Activated CD4-positive, alpha-beta T cell treated with anti-CD3 and anti-CD28 coated beads, Interleukin-2, amount 50 U/mL, for 48 hours (primary cell): Measurements from ENCODE around the gene ITGA11.
A peak's percentile ranks its signal among the peaks of the same experiment; 100 is the strongest.

Source experiments
- DNase-seq, 2 experiments: peaks; one replicate each; pipeline ENCODE4 v3.0.0-alpha.2; 2020

ITGA11 gene

GRCh38 chr15:68372291-68372811 is 59.6 kb downstream of the ITGA11 start:
- DNase-seq = no peak

DNA sequence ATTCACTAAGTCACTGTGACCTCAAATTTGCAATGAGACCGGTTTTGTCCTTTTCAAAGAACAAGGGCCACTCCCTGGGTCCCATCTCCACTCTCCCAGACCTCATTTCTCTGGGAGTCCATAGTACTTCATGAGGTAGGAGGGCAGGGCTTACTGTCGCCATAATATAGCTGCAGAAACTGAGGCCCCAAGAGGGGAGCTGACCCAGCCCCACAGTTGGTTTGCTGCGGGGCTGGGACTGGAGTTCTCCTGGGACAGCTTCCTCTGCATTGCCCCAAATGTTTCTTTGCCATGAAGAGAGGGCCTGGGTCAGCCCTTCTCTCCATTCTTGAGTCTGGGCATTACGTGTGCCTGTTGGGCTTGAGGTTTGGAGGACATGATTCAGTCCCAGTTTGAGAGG is 60.1 kb downstream of the ITGA11 start:
- no peak for DNase-seq

GRCh38 chr15:68371160-68371559 is 60.8 kb downstream of the ITGA11 start:
- no peak for DNase-seq

GRCh38 chr15:68370768-68371151 is 61.2 kb downstream of the ITGA11 start:
- no peak for DNase-seq

DNA sequence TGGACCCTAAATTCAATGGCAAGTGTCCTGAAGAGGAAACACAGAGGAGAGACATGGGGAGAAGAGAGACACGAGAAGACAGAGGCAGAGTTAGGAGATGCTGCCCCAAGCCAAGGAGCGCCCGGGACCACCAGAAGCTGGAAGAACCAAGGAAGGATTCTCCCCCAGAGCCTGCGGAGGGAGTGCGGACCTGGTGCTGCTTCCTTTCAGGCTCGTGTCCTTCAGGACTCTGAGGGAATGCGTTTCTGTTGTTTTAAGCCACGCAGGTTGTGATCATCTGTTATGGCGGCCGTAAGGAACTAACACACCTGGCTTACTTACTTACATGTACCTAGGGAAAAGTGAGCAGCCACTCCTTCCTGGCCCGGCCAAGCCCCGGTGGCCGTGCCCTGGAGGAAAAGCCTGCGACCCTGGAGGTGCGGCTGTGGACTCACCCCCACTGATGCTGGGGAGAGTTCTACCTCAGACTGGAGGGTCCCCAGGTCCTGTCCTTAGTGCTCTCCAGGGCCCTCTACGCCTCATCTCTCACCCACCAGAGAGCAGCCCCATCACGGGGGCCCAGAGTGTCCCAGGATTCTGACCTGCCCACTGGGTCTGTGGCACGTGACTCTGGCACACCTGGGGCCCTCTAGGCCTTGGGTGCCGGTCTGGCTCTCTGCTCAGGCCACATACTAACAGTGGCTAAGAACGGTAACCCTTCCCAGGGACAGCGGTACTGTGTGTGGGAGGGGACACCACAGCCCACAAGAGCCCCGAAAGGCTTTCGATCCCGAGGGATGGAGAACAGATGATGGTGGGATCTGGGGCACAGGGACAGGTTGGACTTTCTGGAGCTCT is 61.8 kb downstream of the ITGA11 start:
- DNase-seq = no peak

- DNase-seq = no peak
Measured at GRCh38 chr15:68368731-68369435, 63.1 kb downstream of the ITGA11 start.

DNA sequence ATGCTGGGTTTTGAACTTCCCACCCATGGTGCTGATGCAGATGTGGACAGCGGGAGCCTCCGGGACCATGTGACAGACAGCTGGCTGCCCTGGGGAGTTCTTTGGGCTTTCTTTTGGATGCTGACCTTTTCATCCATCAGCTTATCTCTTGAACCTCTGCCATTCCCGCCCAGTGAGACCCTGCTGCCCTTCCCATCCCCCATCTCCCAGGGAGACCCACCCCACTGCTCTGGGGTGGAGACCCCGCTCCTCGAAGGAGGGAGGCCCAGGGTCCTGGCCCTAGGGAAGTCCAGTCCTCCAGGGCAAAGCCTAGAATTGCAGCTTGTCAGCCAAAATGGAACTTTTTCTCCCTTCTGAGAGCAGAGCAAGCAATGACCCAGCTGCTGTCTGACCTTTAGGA is 64.0 kb downstream of the ITGA11 start:
- no peak for DNase-seq

DNA sequence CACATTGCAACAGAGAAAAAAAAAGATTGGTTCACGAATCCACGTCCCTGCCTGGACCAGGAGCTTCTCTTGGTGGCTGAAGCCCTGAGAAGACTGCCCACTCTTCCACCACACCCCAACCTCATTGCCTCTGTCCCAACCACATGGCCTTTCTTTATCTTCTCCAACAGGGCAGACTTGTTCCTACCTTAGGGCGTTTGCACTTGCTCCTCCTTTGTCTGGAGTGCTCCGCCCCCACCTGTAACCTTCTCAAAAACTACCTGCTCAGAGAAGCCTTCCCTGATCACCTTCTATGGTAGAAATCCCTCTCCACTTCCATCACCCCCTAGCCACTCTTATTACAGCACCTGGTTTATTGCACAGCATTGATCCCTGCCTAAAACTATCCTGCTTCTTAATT is 64.7 kb downstream of the ITGA11 start:
- DNase-seq = no peak

GRCh38 chr15:68366314-68366713 is 65.6 kb downstream of the ITGA11 start:
- DNase-seq = no peak

DNA sequence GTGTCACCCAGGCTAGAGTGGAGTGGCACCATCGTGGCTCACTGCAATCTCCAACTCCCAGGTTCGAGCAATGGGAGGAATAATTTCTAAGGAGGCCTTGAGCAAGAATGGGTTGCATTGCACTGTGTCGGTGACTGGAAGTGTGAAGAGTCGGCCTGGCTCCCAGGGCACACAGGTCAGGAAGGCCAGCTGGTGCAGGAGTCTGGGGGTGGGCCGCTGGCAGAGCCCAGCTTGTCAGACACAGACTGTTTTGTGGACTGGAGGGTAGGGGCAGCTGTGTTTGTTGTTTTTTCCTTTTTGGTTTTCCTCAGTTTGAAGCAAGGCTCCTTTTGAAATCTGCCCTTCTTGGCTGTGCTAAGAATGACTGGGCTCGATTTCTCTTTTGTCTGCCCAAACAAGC is 66.2 kb downstream of the ITGA11 start:
- no peak for DNase-seq

DNA sequence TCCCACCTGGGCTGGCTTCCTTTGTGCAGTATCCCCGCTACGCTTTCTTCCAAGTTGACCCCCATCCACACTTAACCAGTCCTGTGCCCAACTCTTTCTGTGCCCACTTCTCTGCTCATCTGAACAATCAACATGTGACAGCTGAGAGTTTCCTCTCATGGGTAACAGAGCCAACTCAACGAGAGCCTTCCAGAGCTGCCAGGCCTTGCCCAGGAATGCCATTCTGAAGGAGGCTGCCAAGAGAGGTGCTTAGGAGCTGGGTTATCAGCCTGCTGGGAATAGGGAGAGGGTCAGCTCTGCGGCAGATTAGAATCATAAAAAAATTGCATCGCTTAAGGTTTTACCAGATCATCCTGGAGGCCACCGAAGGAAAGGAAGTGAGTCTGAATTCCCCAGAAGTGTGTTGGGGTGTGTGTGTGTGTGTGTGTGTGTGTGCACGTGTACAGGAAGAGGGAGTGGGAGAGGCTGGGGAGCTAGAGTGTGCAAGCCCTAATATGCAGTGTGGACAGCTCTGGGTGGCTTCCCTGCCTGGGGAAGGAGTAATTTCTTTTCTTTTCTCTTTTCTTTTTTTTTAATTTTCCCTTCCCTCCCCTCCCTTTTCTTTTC is 66.7 kb downstream of the ITGA11 start:
- peak; percentile 8 to 14 for DNase-seq

GRCh38 chr15:68364660-68365035 is 67.3 kb downstream of the ITGA11 start:
- DNase-seq = no peak

GRCh38 chr15:68364028-68364659 is 67.8 kb downstream of the ITGA11 start:
- no peak for DNase-seq

- DNase-seq = no peak
Measured at GRCh38 chr15:68363353-68363752, 68.6 kb downstream of the ITGA11 start.

DNA sequence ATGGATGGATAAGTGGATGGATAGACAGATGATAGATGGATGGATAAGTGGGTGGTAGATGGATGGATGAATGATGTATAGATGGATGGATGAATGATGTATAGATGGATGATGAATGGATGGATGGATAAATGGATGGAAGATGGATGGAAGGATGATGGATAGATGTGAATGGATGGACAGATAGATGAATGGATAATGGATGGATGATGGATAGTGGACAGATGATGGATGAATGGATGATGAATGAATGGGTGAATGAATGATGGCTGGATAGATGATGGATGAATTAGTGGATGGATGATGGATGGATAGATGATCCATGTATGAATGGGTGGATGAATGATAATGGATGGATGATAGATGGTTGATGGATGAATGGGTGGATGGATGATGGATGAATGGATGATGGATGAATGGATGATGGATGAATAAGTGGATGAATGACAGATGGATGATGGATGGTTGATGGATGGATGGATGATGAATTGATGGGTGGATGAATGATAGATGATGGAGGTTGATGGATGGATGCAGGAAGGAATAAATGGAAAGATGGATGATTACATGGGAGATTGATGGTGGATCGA is 69.3 kb downstream of the ITGA11 start:
- no peak for DNase-seq

DNA sequence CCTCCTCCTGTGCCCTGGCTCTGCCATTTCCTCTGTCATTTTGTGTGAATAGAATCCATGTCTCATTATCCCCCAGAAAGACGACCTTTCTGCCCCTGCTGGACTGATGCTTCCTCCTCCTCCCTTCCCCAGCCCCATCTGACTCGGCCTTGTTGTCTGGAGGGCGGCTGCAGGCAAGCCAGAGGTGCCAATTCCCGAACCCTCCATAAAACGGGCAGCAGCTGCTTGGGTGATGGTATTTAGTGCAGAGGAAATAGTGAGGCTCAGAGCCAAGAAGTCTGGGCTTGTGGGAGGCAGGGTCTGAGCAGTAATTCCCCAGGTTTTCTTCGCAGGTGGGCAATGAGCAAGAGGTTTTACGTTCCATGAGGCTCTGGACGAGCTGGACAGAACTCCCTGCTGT is 71.2 kb downstream of the ITGA11 start:
- DNase-seq = no peak

GRCh38 chr15:68356778-68357177 is 75.2 kb downstream of the ITGA11 start:
- DNase-seq = no peak

GRCh38 chr15:68354923-68355322 is 77.0 kb downstream of the ITGA11 start:
- DNase-seq = no peak

DNA sequence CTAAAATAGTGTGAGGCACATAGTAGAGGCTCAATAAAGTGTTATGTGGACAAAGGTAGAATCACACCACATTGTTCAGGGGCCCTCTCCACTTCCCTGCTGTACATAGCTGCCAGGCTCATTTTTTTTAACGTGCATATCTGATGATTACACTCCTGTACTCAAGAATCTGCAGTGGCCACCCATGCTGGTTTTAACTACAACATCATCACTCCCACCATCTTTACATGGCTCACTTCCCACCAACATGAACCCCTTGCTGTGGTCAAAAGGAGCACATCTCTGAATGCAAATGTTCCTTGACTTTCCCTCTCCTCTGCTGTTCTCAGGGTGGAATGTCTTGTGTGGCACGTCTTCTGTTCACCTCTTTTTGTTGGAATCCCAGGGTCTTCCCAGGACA is 77.7 kb downstream of the ITGA11 start:
- DNase-seq = no peak

- no peak for DNase-seq
Measured at GRCh38 chr15:68353421-68354135, 78.4 kb downstream of the ITGA11 start.

- peak; percentile 33 to 51 for DNase-seq
Measured at GRCh38 chr15:68352401-68353062, 79.4 kb downstream of the ITGA11 start.

- DNase-seq = no peak
Measured at GRCh38 chr15:68349151-68349550, 82.8 kb downstream of the ITGA11 start.
